Mammary epithelial cell (primary cell): ENCODE measurements around the gene FAH.

Experiments
- CTCF ChIP-seq, 2 donors: IDR thresholded peaks in 1 of 2; conservative IDR thresholded peaks in 1 of 2; 2 replicates each; pipeline ENCODE4 v1.5.1; 2011 to 2012; ENCODE audit warnings: inconsistent platforms in 2 of 2, low read length in 2 of 2, mild to moderate bottlenecking in 2 of 2, control low read depth in 1 of 2, low read depth in 1 of 2; ENCODE audit not compliant: insufficient read depth in 1 of 2; ENCODE audit errors: extremely low read depth in 1 of 2
- EZH2 ChIP-seq: IDR thresholded peaks from 2 replicates; pipeline ENCODE4 v1.6.1; 2012; ENCODE audit warnings: low read length, inconsistent platforms, borderline replicate concordance

GRCh38 chr15:80163897-80164296, 11.1 kb downstream of the FAH start:
- TF ChIP-seq CTCF (conservative IDR thresholded peaks at IDR 0.05 in 1 of 2, IDR thresholded peaks at IDR 0.05 in 1 of 2; ENCODE audit: extremely low read depth in 1 of 2, insufficient read depth in 1 of 2, low read depth in 1 of 2, low read length in 2 of 2) (no peak), EZH2 (no peak)
